ENCODE results near the gene CCDC7.
A peak's percentile ranks its signal among the peaks of the same experiment; 100 is the strongest.
"Not testable (repeated sequence)": the region's sequence is repeated elsewhere in the genome, so short reads cannot be mapped to it uniquely, and the experiment has no call there.

Gene CCDC7

DNA sequence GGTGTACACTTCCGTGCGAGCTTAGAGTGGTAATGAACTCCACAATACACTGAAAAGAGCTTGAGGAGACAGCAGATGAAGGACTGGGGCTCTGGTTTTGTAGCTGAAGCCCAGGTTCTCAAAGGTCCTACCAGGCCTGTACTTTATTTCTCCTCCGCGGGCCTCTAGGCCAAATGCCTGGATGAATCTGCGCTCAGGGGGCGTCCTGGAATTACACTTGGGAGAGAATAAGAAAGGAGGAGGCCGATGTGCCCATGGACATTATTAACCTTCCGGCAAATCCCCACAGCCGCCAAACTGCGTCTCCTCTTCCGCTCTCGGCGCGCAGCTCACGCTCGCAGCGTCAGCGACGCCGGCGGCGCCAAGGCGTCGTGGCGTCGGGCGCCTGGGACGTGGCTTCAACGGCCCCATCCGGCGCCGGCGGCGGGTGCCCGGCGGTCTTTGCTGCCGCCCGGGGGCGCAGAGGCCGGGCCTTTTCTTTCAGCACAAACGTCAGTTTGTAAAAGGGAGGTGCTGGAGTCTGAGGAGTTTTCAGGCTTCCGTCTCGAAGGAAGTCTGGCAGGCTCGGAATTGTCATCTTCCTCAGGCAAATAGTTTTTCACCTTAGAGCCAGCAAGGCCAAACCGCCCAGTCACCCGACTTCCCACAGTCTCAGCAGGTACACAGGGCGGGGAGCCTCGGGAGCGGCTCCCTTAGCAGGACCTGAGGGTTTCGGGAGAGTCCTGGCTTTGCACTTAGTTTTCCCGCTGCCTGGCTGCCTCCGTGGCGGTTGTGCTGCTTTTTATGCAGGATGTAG, at the start of gene CCDC7:
Gene CCDC7, plus strand, starts transcription at position 401 of the 796 bp plus-strand sequence. CDS start 5,503 bp downstream, outside the sequence.
- DNase-seq = peak; percentile 55 to 84 (median 72)

DNA sequence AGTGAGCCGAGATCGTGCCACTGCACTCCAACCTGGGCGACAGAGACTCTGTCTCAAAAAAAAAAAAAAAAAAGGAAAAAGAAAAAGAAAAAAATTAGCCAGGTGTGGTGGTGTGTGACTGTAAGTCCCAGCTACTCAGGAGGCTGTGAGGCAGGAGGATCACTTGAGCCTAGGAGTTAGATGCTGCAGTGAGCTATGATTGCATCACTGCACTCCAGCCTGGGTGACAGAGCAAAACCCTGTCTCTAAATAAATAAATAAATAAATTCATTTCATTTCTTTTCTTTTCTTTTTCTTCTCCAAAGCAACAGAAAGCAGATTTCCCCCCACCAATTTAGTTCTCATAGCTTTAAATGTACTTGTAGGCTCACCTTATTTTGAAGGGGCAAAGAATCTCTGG, 48.8 kb upstream of the CCDC7 start:
- DNase-seq = not testable (repeated sequence)

DNA sequence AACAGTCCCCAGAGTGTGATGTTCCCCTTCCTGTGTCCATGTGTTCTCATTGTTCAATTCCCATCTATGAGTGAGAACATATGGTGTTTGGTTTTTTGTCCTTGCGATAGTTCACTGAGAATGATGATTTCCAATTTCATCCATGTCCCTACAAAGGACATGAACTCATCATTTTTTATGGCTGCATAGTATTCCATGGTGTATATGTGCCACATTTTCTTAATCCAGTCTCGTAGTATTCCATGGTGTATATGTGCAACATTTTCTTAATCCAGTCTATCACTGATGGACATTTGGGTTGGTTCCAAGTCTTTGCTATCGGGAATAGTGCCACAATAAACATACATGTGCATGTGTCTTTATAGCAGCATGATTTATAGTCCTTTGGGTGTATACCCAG, 46.2 kb upstream of the CCDC7 start:
- DNase-seq = not testable (repeated sequence)

DNA sequence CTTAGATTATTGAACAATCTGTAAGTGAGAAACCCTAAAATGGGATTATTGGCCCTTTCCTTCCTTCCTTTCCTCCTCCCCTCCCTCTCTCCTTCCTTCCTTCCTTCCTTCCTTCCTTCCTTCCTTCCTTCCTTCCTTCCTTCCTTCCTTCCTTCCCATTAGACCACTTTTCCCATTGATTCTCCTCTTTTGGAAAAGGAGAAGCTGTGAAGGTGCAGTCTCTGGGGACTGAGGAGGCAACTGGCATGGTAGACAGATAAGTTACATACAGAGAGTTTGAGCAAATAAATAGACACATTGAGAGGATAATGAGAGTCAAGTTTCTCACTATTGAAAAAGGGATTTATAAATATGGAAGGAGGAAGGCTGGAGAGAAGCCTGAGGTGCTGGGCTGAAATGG, 45.0 kb upstream of the CCDC7 start:
- DNase-seq = no peak

DNA sequence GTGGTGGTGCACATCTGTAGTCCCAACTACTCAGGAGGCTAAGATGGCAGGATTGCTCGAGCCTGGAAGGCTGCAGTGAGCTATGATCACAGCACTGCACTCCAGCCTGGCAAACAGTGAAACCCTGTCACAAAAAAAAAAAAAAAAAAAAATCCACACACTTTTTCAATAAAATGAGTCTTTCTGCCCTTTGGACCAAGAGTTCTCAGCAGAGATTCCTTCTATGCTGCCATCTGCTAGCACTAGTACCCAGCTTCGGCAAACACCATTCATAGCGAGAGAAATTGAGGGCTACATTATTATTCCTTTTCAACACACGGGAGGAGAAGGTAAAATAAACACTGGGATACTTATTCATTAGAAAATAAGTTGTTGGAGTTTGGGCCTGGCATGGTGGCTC, 43.4 kb upstream of the CCDC7 start:
- no peak for DNase-seq

DNA sequence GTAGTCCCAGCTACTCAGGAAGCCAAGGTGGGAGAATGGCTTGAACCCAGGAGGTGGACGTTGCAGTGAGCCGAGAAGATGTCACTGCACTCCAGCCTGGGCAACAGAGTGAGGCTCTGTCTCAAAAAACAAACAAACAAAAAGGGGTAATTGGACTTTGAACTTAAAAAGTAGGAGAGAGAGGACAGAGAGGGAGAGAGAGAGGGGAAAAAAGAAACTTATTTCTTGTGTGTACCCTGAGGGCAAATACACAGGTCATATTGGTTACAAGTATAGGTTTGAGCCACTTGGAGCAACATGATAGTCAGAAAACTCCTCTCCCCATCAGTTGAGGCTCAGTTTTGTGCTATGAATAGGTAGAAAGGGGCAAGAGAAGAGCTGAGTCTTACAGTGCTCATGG, 42.8 kb upstream of the CCDC7 start:
- no peak for DNase-seq

DNA sequence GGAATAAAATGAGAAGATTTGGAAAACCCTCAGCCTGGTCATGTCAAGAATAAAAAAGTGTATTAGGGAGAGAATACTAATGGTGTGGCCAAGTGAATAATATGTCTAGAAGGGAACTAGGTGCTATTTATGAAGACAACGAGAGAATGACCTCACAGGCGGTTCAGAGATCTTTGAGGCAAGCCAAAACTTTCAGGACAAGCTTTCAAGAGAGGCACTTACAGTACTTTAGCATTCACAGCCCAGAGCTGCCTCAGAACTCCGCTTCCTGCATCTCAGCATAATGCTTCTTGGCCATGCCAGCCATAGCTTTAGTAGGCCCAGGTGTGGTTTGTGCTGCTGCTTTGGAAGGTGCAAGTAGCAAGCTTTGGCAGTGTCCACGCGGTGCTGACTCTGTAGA, 37.2 kb upstream of the CCDC7 start:
- no peak for DNase-seq

DNA sequence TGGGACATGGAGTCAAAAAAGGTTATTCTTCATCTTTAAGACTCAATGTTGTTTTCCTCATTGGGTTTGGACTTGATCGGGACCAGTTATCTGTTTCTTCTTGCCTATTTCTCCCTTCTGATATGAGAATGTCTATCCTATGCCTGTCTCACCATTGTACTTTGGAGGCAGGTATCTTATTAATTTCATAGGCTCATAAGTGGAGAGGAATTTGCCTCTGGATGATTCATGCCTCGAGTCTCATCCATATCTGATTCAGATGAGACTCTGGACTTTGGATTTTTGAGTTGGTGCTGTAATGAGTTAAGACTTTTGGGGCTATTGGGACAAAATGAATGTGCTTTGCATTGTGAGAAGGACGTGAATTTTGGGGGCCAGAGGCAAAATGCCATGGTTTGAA, 36.2 kb upstream of the CCDC7 start:
- no peak for DNase-seq

DNA sequence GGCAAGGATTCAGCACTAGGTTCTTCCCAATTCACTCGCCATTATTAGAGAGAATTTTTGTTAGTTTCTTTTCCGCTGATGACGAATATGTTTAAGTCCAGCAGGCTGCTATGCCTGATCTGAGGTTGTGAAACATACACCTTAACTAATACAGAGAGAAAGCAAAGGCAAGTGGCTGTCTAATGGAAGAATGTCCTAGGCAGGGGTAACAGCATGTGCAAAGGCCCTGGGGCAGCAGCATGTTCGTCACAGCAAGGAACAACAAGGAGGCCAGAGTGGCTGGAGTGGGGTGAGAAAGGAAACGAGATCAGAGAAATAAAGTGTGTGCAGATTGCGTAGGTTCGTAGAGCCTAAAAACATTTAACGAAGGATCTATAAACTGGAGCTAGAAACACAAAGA, 35.4 kb upstream of the CCDC7 start:
- no peak for DNase-seq

DNA sequence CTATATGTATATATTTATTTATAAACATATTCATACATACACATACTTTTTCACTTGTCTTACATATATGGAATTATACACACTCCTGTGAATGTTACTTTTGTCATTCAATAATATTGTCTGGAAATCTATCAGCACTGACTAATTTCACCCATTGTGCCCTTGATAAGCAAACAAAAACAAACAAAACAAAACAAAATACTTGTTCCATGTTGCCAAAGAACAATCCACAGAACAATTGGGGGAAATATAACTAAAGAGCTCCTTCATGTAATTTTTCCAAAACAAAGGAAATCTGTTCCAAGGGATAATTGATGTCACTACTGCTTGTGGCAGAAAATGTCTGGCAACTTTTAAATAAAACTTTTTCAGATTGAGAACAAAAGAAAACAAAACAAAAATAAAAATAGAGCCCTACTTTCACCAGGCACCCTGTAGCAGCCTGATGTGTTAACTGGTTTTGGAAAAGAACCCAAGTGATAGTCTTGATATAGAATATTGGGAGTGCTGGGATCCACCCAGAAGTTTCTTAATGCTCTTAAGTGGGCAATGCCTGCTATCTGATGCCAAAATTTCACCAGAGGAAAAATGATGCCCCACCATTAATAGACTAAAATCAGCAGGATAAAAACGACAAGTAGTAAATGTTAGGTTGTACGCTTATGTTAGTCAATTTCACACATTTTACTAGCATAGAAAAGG, 34.0 kb upstream of the CCDC7 start:
- no peak for DNase-seq

DNA sequence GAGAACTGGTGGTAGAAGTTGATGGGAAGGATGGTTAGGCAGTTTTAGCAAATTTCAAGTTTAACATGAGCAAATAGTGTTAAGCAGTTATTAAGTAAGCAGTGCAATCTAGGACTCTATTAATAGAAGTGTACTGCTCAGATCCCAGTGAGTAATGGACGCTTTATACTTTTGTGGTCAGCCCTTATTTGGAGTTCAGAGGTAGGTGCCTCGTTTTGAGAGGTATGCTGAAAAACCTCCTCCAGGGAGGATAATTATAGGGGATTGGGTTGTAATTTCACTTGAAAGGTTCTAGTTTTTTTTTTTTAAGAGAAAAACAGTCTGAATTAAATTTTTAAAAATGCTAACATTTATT, 33.5 kb upstream of the CCDC7 start:
- no peak for DNase-seq

DNA sequence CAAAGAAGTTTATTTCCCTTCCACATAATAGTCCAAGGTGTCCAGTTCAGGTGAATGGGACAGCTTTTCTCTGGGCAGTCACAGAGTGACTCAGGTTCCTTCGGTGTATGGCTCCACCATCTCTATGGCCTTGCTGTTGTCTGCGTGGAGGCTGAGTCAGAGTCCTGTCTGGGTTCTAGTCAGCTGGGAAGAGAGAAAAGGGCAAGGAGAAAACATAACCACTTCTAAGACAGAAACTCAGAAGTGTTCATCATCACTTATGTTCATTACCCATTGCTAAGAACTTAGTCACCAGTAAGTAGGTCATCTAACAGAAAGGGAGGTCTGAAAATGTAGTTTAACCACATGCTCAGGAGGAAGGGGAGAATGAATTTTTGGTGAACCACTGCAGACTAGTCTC, 32.4 kb upstream of the CCDC7 start:
- DNase-seq = no peak

DNA sequence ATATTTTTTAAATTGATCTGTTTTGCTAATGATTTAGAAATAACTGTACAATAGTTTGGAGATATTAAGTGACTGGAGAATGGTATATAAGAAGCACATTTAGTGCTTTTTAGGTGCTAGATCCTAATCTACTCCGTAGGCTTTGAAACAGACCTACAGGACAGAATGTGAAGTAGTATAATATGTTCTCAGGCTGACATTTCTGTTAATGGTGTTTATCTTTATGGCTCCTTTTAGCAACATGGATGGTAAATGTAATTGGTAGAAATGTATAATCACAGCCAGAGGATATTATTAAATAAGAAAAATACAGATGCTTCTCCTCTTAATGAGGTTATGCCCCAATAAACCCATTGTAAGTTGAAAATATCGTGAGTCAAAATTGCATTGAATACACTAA, 30.6 kb upstream of the CCDC7 start:
- no peak for DNase-seq

DNA sequence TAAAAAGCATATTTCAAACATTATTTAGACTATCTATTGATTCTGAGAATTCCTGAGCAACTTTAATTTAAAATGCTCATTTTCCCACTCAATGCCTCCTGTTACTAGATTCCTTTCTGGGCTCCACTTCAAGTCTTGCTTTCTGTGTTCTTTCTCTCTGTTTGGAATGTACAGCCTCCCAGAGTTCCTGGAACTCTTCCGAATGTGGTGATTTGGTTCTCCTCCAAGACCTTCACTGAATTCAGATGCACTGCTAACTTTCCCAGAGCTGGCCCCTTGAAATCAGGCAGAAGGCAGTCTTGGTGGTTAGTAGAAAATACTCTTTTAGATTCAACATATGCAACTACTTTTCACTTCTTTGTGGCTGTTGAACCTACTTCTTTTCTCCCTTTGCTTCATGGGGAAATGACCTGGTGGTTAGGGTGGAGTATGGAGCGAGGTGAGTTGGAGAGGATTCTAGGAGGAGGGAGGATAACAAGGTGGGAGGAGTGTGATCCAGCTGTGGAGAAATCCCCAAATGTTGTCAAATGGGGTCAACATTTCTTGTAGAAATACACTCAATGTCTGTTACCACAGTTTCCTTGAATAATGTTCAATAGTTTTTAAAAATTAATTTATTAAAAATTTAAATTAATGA, 27.9 kb upstream of the CCDC7 start:
- DNase-seq = no peak

DNA sequence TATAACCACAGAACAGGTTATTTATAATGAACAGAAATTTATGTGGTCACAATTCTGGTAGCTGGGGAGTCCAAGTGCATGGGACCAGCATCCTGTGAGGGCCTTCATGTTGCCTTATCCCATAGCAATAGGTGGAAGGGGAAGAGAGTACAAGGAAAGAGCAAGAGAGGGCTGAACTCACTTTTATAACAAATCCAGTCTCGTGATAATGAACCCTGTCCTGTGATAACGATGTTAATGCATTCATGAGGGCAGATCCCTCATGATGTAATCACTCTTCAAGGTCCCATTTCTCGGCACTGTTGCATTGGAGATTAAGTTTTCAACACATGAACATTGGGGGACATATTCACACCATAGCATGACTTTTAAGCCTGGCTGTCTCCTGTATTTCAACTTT, 27.4 kb upstream of the CCDC7 start:
- DNase-seq = no peak

DNA sequence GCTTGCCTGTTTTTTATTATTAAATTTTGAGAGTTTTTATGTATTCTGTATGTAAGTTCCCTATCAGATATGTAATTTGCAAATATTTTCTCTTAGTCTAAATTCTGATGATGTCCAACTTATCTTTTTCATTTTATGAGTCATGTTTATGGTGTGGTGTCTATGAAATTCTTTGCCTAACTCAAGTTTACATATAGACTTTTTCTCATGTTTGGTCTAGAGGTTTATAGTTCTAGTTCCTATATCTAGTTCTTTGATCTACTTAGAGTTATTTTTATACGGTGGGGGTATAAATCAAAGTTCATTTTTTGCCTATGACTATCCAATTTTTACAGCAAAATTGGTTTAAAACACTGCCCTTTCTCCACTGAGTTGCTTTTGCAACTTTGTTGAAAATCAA, 26.3 kb upstream of the CCDC7 start:
- no peak for DNase-seq

DNA sequence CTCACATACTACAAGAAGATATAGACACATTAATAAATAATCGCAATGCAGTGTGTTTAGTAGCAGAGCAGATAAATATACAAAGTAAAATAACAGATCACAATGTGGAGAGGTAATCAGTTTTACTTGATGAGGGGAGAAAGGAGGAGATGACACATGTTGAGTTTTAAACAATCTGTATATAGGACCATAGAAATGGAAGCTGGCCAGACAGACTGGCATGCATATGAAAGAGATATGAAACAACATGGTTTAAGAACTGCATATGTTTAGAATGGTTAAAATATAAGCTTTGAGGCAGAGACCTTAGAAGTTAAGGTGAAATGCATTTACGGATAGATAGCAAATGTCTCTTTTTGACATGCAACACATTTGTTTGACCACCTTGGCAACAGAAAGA, 19.8 kb upstream of the CCDC7 start:
- no peak for DNase-seq

DNA sequence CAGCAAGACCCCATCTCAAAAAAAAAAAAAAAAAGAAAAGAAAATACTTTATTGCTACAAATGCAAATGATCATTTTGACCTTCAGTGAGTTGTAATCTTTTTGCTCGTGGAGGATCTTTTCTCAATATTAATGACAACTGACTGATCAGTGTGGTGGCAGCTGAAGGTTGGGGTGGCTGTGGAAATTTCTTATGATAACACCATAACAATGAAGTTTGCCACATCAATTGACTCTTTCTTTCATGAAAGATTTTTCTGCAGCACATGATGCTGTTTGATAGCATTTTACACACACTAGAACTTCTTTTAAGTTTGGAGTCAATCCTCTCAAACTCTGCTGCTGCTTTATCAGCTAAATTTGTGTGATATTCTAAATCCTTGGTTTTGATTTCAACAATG, 12.4 kb upstream of the CCDC7 start:
- DNase-seq = no peak

DNA sequence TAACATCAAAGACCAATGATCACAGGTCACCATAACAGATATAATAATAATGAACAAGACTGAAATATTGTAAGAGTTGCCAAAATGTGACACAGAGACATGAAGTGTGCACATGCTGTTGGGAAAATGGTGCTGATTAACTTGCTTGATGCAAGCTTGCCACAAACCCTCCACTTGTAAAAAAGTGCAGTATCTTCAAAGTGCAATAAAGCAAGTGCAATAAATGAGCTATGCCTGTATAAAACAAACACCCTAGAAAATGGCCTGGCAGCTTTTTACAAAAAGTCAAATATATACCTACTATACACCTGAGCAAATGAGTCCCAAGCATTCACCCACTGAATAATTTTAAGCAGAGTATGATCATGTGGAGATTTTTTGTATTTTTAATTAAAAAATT, 9.7 kb upstream of the CCDC7 start:
- DNase-seq = no peak

DNA sequence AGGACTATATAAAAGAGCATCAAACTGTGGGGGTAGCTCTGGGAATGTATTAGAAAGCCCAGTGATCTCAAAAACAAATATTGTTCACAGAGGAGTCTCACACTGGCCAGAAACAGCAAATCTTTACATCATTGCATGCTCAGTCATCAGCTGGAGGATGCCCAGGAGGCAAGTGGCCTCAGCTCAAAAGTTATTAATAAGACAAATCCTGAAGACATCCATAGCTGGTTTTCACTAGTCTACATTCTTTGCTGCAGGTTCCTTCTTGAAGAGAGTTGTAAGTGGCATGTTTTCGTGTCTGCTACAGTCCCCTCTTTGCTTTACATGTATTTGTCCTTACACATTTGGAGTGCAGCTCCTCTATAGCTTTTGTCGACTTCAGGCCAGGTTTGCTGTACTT, 8.6 kb upstream of the CCDC7 start:
- DNase-seq = no peak

DNA sequence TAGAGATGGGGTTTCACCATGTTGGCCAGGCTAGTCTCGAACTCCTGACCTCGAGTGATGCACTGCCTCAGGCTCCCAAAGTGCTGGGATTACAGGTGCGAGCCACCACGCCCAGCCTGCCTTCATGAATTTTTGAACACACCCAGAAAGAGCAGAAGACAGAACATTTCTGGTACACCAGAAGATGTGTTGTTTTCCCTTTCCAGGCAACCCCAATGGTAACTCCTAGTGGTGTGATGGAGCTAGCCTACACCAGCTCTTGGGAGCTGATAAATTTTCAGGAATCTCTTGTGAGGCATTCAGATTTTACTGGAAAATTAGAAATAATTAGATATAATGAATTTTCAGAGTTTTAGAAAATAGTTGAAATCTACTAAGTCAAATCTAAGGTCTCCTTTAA, 904 bp upstream of the CCDC7 start:
- DNase-seq = no peak

DNA sequence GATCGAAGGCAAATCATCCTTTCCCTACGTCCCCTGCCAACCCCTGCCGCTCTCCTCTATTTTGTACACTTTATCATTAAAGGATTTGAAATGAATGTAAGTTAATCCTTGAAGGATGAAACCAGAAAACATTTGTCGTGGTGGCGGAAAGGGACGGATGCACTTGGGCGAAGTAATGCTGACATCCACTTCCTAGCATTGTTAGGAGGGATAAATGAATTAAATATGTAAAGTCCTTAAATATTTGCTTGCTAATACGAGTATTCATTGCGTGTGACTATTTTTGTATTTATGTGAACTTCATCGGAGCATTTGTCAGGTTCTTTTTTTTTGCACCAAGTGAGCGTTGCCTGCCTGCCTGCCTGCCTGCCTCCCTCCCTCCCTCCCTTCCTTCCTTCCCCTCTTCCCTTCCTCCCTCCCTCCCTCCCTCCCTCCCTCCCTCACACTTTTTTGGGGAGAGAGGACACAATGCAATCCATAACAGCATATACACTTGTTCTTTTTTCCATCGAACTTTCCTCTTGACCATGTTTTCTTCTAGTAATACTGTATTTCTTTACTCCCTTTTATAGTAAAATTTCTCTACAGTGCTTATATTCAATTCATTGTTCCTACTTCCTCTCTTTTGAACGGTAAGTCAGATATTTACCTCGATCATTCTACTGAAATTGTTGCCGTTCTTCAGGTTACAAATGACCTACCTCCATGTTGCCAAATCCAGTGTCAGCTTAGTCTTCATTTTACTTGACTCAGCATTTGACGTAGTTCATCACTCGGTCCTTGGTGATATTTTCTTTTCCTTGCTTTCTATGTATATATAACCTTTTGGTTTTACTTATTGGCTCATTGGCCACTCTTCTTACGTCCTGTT, 831 bp downstream of the CCDC7 start:
- DNase-seq = no peak

DNA sequence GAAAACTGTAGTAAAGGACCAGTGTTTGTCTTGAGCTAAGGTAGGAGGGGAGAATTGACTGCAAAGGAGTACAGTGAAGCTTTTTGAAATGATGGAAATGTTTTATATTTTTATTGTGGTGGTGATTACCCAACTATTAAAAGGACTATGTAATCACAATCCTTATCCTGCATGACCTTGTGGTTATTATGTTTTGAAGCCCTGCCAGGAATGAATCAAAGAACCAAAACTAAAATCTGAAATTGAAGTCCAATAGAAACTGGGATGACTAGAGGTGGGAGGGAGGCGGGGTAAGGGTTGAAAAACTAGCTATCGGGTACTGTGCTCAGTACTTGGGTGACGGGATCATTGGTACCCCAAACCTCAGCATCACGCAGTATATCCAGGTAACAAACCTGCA, 8.2 kb downstream of the CCDC7 start:
- no peak for DNase-seq

Data from activated naive CD4-positive, alpha-beta T cell (primary cell).